SW480 (cell line): ENCODE measurements around the gene VPS37D.
A peak's percentile ranks its signal among the peaks of the same experiment; 100 is the strongest.
"Not testable (repeated sequence)": the region's sequence is repeated elsewhere in the genome, so short reads cannot be mapped to it uniquely, and the experiment has no call there.

Experiments used
- DNase-seq: peaks from one replicate; pipeline ENCODE4 v3.0.0-alpha.2; 2016; ENCODE audit warnings: low spot score

VPS37D gene

DNA sequence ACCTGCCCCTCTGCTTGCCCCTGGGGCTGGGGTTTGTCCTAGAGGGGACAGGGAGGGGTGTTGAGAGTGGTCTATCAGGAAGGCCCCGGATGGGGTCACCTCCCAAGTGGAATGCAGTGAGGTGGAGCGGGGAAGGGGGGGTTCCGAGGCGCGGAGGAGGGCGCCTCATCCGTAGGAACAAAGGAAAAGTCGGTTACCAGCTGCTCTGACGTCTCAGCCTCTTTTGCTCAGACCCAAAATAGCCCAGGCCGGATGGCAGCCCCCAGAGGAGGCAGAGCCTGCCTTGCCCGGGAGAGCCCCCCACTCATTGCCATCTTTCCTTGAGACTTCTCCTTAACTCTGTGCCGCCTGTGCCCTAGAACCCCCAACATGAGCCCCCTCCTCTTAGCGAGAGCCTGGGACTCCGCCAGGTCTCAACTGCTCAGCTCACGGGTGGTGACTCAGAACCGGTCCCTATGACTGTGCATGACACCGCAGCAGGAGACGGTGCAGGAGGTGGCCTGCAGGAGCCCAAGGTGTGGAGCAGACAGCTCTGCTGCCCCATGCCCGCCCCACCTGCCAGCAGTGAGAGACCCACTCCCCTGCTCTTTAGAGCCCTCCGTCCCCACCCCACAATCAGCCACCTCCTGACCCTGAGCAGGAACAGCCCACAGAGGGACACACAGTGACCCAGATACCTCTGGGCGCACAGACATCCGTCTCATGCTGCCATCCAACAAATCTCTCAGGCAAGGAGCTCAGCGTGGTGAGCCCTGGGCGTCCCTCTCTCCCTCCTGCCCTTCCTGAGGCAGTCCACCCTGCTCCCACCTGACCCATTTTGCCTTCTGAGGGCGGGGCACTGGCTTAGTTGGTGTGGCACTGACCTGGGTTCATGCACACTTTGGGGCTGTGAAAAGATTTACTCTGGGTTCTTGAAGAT, 38.8 kb downstream of the VPS37D start:
- no peak for DNase-seq

DNA sequence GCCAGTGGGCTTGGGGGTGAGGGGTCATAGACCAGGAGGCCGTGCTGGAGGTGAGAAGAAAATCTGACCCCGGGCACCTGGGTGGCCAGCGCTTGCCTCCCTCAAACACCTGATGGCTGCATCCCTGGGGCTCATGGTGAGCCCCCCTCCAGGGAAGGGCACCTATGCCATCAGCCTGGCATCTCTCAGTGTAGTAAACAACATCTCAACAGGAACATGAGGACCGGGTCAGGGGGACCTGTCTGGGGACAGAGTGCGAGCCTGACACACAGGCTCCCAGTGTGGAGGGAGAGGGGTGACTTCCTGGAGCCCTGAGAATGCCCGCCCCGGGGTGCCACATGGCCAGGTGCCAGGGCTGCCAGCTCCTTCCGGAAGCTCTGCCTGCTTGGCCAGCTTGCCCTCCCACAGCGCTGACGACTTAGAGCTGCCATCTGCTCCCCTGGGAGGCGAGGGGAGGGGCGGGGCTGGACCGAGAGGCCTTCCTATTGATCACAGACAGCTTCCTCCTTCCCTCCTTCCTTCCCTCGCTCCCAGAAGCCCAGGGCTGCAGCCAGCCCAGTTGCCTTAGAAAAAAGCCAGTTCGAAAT, 39.5 kb downstream of the VPS37D start:
- no peak for DNase-seq

DNA sequence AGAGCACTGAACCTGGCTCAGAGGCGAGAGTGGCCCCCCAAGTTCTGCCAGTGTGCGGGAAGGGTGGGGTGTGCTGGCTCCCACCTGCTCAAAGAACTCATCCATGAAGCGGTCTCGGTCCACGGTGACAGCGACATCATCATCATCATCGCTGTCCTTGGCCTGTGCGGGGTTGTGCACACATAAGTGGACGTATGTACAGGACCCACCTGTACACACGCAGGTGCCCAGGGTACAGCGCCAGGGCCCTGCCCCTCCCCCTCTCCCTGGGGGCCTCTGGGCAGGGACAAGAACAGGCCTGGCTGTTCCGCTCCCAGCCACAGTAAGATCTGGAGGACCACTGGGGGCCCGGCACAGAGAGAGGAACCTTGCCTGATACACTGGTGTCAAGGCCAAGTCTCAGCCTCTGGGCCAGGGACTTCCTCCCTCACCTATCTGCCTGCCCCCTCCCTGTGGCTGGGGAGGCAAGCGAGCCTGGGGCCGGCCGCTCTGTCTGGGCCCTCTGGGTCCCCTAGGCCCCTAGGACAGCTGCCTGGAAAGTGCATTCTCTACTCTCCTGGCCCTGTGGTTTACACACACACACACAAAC, 41.4 kb downstream of the VPS37D start:
- DNase-seq: no peak

DNA sequence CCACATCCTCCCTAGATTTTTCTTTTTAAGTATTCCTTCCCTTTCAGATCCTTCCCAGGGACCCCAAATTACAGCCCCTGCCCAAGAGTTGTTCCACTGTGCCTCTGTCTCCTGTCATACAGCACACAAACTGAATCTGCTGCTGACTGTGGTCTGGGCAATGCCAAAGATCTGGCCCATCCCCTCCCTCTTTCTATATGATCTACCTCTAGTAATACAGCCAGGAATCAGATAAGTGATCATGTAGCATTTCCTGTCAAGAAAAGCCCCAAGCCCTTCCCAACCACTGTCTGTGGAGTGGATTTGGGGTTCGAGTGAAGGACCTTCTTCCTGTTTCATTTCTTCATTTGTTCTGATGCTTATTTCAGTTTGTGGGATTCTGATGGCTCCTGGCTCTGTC, 45.1 kb downstream of the VPS37D start:
- DNase-seq: no peak

DNA sequence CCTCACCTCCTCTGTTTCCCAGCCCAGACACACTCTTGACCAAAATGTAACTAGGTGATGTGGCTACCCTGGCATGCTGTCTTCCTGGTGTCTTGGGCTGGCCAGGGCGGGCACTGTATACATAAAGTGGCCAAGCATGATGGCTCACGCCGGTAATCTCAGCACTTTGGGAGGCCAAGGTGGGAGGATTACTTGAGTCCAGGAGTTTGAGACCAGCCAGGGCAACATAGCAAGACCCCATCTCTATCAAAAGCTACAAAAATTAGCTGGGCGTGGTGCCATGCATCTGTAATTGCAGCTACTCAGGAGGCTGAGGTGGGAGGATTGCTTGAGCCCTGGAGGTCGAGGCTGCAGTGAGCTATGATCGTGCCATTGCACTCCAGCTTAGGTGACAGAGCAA, 45.7 kb downstream of the VPS37D start:
- DNase-seq: not testable (repeated sequence)

DNA sequence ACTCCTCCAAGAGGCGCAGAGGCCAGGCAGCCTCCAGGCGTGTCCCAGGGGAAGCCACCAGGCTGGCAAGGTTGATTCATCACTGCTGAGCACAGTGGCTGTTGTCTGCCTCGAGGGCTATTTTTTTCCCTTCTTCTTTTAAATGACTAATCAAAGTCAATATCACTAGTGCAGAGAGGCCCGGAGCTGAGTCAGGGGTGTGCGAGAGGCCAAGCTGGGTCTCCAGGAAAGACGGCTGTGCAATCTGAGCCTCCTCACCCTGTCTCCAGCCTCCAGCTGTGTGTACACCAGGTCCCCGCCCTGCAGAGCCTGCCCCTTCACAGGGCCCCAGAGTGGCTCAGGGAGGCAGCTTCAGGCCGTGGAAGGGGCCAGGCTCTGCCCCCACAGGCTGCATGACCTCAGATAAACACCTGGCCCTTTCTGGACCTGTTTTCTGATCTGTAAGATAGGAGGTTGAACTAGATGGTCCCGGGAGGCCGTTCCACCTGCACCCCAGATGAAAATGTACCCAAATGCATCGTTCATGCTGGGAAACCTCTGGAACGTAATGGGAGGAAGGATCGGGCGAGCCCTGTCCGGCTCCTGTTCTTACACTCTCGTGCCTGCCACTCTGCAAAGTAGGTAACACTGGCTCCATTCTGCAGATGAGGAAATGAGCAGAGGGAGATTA, 48.2 kb downstream of the VPS37D start:
- DNase-seq: peak; percentile 91

DNA sequence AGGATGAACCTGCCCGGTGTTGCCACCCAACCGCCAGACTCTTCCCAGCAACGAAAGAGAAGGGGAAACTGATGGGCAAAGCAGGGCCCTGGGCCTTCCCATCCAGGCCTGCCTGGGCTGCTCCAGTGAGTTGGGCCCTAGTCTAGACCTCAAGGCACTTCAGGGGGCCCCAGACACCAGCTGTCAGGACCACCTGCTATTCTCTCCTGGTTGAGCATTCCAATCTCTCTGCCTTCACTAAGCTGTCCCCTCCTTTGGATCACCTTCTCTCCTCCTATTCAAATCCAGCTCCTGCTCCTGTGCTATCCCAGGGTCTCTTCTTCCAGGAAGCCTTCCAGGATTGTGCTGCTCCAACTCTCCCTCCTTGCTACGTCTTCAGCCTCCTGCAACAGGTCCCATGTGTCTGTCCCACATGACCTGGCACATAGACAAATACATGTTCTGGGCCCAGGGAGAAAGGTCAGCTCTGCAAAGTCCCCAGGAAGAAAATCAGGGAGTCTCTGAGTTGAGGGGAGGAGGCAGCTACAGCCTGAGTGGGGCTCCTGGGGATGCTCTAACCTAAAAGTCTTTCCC, 48.8 kb downstream of the VPS37D start:
- no peak for DNase-seq

DNA sequence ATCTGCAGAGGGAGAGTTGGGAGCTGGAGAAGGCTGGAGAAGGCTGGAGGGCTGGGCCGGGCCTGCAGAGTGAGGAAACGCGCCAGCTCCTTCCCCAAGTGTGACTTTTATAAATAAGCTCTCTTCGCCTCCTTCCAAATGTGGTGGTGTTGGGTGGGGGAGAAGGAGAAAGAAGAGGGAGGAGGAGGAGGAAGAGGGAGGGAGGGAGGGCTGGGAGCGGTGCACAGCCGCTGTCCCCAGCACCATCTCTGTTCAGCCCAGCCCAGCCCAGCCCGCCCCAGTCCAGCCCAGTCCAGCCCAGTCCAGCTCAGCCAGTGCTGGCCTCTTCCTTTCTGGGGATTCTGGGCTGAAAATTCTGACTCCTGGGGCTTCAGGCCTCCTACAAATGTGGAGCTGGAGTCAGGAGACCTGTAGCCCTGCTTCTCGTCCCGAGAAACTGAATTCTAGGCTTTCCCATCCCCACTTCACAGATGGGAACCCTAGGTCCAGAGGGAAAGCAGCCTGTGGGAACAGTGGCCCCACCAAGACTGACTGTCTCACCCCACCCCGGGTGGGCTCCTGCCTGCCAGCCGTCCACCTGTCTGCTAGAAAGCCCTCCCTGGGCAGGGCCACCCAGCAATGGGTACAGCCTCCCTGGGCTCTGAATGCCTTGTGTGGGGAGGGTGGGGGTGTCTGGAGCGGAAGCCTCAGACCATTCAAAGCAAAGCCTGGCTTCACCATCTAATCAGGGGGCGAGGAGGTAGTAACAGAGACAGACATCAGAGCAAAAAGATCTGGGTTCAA, 49.6 kb downstream of the VPS37D start:
- DNase-seq: no peak

DNA sequence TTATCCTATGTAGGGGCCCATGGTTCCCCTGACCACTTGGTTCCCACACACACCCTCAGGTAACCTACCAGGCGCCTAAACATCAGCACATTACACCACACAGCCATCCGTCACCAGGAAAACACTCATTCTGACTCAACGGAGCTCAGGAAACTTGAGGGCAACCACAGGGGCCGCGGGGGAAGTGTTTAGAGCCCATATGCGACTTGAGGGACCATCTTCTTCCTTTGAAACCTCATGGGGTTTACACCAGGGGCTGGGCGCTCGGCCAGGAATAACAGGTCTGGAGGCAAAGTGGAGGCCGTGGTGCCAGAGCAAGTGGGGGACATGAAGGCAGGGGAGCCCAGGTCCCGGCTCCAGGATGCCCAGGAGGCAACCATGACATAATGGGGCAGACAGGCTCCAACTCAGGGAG, 50.4 kb downstream of the VPS37D start:
- peak; percentile 72 for DNase-seq

DNA sequence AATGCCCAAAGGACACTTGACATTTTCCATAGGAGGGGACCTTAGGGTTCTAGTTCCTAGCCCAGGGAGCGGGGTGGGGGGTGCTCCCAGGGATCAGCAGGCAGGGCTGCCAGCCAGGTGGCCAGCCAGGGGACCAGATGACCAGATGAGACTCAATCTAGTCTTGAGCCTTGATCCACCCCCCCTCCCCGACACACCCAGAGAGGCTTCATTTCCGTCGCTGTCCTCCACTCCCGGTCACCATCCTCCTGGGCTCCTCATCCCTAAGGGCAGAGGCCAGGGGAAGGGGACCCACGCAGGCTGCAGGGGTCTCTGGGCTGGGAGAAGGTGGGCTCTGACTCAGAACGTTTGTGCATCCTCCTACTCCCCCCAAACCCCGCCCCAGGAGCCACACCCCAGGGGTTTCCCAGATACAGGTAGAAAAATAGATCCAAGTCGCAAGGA, 50.8 kb downstream of the VPS37D start:
- DNase-seq: peak; percentile 33

DNA sequence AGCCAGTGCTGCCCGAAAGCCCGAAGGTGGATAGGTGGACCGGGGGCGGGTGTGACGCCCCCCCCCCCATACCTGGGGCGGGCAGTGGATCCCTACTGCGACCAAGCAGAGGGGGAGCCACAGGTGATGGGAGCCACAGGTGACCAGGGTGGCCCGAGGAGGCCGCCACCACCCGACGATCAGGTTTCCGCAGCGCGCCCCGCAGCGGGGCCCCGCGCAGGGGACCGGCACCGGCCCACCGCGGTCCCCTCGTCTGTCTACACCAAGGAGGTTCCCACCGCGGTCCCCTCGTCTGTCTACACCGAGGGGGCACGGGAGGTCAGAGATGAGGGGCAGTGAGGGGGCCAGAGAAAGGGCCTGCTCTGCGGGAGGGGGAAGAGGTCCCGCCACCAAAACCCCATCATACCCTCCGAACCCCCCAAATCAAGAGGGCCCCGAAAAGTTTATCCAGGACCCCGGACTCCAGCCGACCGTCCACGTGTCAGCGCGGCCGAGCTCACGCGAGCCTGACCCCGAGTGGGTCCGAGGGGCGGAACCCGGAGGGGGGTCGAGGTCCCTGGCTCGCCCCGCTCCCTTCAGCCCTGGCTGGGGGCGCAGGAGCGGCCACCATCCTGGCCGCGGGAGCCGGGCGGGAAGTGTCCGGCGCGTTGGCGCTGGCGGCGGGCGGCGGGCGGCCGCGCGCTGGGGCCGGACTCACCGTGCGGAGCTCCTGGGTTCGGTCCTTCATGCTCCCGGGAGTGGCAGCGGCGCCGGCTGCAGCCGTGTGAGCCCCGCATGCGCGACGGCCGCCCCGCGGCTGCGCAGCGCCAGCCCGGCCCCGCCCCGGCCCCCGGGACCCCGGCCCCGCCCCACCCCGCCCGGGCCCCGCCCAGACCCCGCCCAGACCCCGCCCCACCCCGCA, 51.5 kb downstream of the VPS37D start, which contains the start of gene STX1A:
STX1A (minus strand) TSS at position 765 of the 901 bp plus-strand sequence; CDS start at position 727, 38 bp downstream.
- peak; percentile 78 for DNase-seq

DNA sequence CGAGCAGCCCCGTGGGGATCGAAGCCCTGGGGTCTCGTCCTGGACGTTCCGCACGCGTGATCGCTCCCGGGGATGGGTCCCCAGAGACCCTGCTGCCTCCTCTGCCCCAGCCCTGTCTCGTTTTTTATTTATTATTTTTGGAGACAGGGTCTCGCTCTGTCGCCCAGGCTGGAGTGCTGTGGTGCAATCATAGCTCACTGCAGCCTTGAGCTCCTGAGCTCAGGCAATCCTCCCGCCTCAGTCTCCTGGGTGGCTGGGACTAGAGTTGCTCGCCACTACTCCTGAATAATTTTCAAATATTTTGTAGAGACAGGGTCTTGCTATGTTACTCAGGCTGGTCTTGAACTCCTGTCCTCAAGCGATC, 52.2 kb downstream of the VPS37D start:
- no peak for DNase-seq

DNA sequence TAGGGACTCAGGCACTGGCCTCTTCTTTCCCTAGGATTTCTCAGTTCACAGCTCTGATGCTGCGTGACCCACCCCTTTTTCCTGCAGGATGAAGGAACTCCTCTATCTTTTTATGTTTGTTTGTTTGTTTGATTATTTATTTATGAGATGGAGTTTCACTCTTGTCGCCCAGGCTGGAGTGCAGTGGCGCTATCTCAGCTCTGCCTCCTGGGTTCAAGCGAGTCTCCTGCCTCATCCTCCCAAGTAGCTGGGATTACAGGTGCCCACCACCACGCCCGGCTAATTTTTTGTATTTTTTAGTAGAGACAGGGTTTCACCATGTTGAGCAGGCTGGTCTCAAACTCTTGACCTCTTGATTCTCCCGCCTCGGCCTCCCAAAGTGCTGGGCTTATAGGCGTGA, 52.8 kb downstream of the VPS37D start:
- DNase-seq: not testable (repeated sequence)

DNA sequence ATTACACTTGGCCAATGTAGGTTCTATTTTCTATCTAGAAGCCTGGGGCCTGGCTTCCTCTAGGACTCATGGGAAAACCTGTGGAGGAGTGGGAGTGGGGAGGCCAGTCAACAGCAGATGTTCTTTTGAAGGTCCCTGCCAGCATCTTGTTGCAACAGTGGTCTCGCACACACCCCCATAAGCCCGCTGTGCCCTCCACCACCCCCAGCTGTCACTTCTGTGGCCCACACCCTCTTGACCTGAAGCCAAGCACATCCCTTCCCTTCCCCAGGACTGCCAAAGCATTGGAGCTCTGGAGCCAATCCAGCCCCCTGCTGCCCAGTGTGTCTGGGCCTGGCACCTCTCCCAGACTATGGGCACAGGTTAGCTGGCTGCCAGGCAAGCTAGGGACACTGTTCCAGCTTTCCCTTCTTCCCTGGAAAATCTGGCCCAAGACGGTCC, 53.8 kb downstream of the VPS37D start:
- DNase-seq: no peak
